Nephron progenitor cell (in vitro differentiated cells): ENCODE measurements around the gene ZNF107.

Experiments
- DNase-seq: peaks from one replicate; pipeline ENCODE4 v3.0.0; 2021
- H3K27ac Mint-ChIP-seq: 2 replicates; pipeline ENCODE4 v1.8.0; 2021; ENCODE audit warnings: mild to moderate bottlenecking, moderate library complexity, mixed read lengths
- H3K27me3 Mint-ChIP-seq: 2 replicates; pipeline ENCODE4 v1.8.0; 2021; ENCODE audit warnings: mild to moderate bottlenecking, low read depth, mixed read lengths; ENCODE audit not compliant: poor library complexity
- H3K36me3 Mint-ChIP-seq: 2 replicates; pipeline ENCODE4 v1.8.0; 2021; ENCODE audit warnings: low read depth, mixed read lengths
- H3K4me1 Mint-ChIP-seq: 2 replicates; pipeline ENCODE4 v1.8.0; 2021; ENCODE audit warnings: mixed read lengths
- H3K4me3 Mint-ChIP-seq: 2 replicates; pipeline ENCODE4 v1.8.0; 2021; ENCODE audit warnings: mild to moderate bottlenecking, moderate library complexity, mixed read lengths
- H3K9me3 Mint-ChIP-seq: 2 replicates; pipeline ENCODE4 v1.8.0; 2021; ENCODE audit warnings: mild to moderate bottlenecking, moderate library complexity, mixed read lengths
- CTCF ChIP-seq: fragments of 200-600 bp; sonication (generic); IDR thresholded peaks from 2 replicates; pipeline ENCODE4 v1.5.0; 2021; ENCODE audit warnings: antibody characterized with exemption

Gene ZNF107

DNA sequence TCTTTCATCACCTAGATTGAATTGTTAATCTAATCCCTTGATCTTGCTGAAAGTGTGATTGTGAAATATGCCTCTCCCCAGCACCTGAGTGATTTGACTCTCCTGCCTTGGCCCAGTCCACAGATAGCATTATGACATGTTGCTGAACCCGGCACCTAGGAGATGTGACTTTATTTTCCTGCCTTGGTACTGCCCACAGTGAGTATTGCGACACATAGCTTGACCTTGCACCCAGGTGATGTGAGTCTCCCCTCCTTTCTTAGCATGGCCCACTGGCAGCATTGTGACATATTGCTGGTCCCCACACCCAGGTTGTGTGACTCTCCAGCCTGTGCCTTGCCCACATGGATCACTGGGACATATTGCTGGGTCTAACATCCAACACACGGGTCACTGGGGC lies 32.5 kb upstream of the ZNF107 start:
- Mint-ChIP-seq H3K27ac (no peak overlapping the region), H3K27me3 (no peaks in the 10 kb centered on the region), H3K4me3 (no peak overlapping the region), H3K9me3 (peaks cover 18% of the 10 kb centered on the region), H3K4me1 (no peaks in the 10 kb centered on the region), H3K36me3 (no peaks in the 10 kb centered on the region)
- TF ChIP-seq CTCF, result no peak
- no peak for DNase-seq

DNA sequence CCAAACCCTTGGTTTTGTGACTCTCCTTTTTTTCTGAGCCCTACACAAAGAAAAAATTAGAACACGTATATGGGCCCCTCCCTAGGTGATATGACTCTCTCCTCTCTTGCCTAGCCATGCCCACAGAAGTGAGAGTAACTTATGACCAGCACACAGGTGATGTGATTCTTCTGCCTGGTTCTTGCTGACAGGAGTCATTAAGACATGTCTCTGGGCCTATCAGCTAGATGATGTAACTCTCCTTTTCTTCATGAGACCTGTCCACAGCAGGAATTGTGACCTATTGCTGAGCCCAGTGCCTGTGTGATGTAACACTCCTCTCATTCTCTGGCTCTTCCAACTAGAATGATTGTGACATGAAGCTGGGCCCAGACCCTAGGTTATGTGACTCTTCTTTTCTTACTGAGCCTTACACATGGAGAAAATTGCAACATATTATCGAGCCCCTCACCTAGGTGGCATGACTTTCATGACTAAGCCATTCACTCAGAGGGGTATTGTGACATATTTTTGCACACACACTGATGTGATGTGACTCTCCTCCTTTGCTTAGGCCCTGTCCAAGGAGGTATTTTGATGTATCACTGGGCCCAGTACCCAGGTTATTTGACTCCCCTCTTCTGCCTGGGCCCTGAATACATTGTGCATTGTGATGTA lies 31.4 kb upstream of the ZNF107 start:
- no peak overlapping the region for H3K27ac Mint-ChIP-seq
- no peaks in the 10 kb centered on the region for H3K4me1 Mint-ChIP-seq
- H3K36me3 Mint-ChIP-seq, result no peaks in the 10 kb centered on the region
- H3K4me3 Mint-ChIP-seq, result no peak overlapping the region
- H3K9me3 Mint-ChIP-seq, result peaks cover 7% of the 10 kb centered on the region
- H3K27me3 Mint-ChIP-seq, result no peaks in the 10 kb centered on the region
- DNase-seq, result no peak
- TF ChIP-seq CTCF, result no peak

GRCh38 chr7:64636386-64636785 lies 29.5 kb upstream of the ZNF107 start:
- Mint-ChIP-seq H3K36me3 (no peaks in the 10 kb centered on the region), H3K27me3 (peaks cover 3% of the 10 kb centered on the region), H3K9me3 (no peaks in the 10 kb centered on the region)

GRCh38 chr7:64637521-64638445 lies 28.1 kb upstream of the ZNF107 start:
- H3K27me3 Mint-ChIP-seq, result peaks cover 3% of the 10 kb centered on the region
- no peaks in the 10 kb centered on the region for H3K4me1 Mint-ChIP-seq
- peaks cover 6% of the 10 kb centered on the region for H3K9me3 Mint-ChIP-seq
- no peaks in the 10 kb centered on the region for H3K36me3 Mint-ChIP-seq
- no peak overlapping the region for H3K27ac Mint-ChIP-seq
- H3K4me3 Mint-ChIP-seq, result no peak overlapping the region
- no peak for DNase-seq
- no peak for TF ChIP-seq CTCF

More at GRCh38 chr7:64636386-64636785, 29.5 kb upstream of the ZNF107 start:
- no peak for TF ChIP-seq CTCF
- DNase-seq, result no peak
- no peaks in the 10 kb centered on the region for H3K4me1 Mint-ChIP-seq
- no peak overlapping the region for H3K4me3 Mint-ChIP-seq
- no peak overlapping the region for H3K27ac Mint-ChIP-seq

DNA sequence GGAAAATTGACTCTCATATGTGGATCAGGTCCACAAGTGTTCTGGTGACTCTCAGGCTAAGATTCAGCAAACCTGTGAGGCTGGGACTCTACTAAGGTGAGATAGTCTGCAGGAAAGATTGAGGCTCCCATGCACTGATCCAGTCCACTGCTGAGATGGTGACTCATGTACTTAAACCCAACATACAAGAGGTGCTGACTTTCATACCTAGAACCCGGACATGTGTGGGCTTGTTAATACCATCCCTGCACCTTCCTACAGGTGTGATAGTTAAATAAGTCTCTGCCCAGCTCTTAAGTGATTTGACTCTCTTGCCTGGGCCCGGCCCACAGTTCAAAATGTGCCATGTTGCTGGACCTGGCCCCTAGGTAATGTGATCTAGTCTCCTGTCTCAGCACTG lies 27.1 kb upstream of the ZNF107 start:
- H3K4me1 Mint-ChIP-seq, result no peaks in the 10 kb centered on the region
- no peak overlapping the region for H3K4me3 Mint-ChIP-seq
- H3K36me3 Mint-ChIP-seq, result no peaks in the 10 kb centered on the region
- no peak overlapping the region for H3K27ac Mint-ChIP-seq
- TF ChIP-seq CTCF, result no peak
- DNase-seq, result no peak
- peaks cover 3% of the 10 kb centered on the region for H3K27me3 Mint-ChIP-seq
- H3K9me3 Mint-ChIP-seq, result peaks cover 17% of the 10 kb centered on the region
